Measurements from ENCODE around the gene CCR6.

Gene CCR6

GRCh38 chr6:167099707-167100106 lies 23.2 kb upstream of the CCR6 start:
- no peak for DNase-seq

DNA sequence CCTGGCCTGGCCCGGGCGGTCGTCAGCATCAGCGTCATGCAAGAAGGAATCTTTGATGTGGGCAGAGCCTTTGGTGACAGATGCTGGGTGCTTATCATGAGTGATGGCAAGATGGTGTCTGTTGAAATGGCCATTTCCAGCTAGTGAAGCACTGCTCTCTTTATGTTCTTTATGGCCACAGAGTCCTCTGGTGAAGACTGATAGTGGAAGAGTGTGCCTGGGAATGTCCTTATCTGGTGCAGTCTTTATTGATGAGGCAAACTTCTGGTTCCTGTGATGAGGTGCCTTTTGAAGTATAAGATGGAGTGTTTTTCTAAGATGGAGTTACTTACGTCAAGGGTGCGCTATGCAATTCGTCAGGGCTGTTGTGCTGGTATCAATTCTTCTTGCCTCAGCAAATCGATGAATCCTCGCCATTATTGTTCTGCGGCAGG lies 22.6 kb upstream of the CCR6 start:
- no peak for DNase-seq

GRCh38 chr6:167102318-167102717 lies 20.6 kb upstream of the CCR6 start:
- no peak for DNase-seq

DNA sequence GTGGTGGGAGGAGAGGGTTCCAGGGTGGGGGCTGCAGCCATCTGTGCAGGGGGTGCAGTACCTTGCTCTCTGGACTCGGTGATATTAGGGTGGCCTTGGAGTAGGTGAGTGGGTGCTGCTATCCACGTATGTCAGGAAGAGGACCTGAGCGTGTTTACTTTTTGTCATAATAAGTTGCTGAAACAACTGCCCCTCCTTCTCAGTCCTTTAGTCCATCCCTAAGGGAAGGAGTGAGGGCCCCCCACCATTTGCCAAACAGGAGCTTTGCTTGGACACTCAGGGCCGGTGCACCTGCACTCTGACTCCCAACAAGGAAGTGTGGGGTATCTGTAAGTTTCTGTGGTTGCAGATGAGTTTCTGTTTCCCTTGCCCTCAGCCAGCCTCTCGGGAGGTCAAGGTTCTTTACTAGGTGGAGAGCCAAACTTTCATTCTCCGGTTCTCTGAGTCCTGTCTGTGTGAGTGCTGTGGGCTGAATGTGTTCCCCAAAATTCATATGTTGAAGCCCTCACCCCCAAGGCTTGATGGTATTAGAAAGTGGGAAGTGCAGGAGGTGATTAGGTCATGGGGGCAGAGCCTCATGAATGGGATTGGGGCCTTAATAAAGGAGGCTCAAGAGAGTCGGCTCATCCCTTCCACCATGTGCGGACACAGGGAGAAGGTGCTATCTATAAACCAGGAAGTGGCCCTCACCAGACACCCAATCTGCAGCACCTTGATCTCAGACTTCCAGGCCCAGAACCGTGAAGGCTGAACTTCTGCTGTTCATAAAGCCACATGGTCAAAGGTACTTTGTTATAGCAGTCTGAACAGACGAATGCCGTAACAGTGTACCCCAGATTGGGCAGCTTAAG lies 19.6 kb upstream of the CCR6 start:
- no peak for DNase-seq

GRCh38 chr6:167104388-167104787 lies 18.5 kb upstream of the CCR6 start:
- no peak for DNase-seq

- no peak for DNase-seq
These were observed 17.8 kb upstream of the CCR6 start for GRCh38 chr6:167105060-167105459.

DNA sequence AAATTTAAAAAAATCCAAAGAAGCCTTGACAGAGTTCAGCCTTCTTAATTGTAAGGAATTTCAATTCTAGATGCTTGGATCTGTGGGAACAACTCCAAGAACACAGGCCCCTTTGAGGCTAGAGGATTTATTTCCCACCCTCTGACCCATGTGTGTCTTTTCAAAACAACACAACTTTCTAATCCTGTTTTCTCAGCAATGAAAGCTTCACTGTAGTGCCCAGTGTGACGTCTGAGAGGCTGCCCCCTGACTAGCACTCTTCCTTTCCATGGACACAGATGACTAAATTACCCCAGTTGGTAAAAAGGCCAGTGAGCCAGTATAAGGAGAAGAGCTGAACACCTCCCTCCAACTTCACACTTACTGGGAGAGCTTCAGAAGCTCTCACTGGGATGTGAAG lies 16.5 kb upstream of the CCR6 start:
- no peak for DNase-seq

DNA sequence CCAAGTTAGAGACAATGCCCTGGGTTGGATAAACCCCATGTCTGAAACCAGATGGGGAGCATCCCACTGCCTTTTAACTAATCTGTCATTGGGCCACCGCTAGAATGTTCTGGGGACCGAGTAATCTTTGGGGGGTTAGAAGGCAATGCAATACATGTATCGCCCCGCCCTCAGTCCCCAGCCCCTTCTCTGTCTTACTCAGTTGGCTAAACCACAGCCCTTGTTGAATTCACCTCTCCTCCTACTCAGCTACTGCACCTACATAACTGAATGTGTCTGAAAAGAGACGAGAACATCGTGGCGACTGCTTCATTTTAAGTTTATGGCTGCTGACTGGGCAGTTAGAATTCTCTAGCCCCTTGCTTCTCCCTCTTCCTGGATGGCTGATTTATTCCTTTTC lies 15.1 kb upstream of the CCR6 start:
- no peak for DNase-seq

DNA sequence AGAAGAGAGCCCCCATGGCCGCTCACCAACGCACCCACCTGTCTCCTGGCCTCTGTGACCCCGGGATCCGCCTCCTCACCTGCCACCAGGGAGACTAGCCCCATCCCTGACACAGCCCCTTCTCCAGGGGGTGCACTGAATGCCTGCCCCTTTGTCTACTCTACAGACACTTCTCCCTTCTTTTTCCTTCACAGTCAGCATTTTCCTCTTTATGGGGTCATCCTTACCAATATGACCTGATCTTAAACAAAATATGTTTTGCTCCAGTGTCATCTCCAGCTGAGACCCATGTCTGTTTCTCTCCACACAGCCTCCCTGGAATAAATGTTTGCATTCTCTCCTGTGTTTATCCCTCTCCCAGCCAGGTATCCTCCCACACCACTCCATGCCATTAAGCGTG lies 14.6 kb upstream of the CCR6 start:
- no peak for DNase-seq

DNA sequence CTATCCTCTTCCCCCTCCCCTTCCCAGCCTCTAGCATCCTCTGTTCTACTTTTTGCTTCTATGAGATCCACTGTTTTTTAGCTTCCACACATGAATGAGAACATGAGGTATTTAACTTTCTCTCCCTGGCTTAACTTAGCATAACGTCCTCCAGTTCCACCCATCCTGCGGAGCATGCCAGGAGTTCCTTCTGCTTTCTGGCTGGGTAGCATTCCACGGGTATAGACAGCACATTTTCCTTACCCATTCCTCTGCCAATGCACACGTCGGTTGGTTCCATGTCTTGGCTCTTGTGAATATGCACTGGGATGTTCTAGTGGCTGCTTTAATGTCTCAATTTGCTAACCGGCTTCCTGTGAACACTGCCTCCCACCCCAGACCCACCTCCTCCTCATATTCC lies 13.2 kb upstream of the CCR6 start:
- no peak for DNase-seq

GRCh38 chr6:167111597-167111996 lies 11.3 kb upstream of the CCR6 start:
- no peak for DNase-seq

- DNase-seq: no peak
These were observed 10.5 kb upstream of the CCR6 start for GRCh38 chr6:167112421-167112820.

DNA sequence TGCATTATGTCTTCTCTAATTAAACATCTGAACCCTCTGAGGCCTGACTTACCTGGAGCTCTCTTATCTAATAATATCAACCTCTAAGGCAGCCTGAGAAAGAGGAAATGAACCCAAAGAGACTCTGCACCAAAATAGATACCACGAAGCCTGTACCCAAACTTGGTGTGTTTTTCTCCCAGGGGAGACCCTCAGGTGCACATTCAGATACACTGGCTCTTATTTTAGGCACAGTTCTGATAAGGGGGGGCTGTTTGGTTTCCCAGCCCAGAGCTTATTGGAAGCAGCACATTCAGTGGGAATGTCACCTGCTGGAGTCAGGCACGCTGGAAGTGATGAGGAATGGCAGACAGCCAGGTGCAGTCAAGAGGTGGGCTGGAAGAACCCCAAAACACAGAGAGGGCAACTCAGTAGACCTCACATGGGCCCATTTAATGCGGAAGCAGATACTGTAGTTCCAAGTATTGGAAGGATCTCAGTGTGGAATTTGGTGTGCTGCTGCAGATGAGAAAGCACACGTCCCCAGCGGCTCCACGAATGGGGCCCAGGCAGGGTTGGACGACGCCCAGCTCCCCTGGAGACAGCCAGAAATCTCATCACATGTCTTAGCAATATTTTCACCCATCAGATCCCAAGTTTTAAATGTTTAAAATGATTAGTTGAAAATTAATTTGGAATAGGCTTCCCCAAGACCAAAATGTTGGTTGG lies 9.7 kb upstream of the CCR6 start:
- no peak for DNase-seq

GRCh38 chr6:167113935-167114910 lies 8.7 kb upstream of the CCR6 start:
- DNase-seq: peak; percentile 60 to 73

- DNase-seq: no peak
These were observed 7.8 kb upstream of the CCR6 start for GRCh38 chr6:167115054-167115453.

DNA sequence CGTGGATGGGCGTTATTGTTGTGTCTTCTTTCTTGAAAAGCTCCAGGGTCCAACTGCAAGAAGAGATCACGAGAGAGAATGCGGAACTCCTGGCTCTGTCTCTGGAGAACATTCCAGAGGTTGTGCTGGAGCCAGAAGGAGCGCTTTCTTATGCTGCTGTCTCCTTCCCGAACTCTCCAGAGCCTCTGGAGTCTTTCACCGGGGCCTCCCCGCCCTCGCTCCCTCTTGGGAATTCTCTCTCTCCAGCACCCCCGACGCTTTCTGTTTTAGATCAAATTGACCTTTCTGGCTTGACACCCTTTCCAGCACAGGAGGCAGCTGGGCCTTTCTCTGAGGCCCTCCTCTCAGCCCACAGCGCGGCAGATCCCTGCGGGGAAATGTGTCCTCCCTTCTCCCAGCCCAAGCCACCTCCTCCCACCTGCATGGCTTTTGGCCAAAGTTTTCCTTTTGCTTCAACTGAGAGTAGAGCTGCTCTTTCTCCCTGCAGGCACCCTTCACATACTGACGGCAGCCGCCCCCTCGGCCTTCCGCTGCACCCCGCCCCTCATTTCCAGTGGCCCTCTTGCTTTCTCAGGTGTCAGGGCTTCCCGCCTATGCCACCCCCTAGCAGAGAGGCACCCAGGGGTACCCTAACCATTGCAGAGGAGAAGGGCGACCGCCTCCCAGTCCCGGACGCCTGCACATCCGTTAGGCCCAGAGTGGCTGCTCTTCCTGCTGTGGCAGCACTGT lies 6.6 kb upstream of the CCR6 start:
- no peak for DNase-seq

- DNase-seq: no peak
These were observed 6.1 kb upstream of the CCR6 start for GRCh38 chr6:167116838-167117228.

- no peak for DNase-seq
These were observed 4.9 kb upstream of the CCR6 start for GRCh38 chr6:167118006-167118405.

- DNase-seq: no peak
These were observed 4.1 kb upstream of the CCR6 start for GRCh38 chr6:167118839-167119238.

DNA sequence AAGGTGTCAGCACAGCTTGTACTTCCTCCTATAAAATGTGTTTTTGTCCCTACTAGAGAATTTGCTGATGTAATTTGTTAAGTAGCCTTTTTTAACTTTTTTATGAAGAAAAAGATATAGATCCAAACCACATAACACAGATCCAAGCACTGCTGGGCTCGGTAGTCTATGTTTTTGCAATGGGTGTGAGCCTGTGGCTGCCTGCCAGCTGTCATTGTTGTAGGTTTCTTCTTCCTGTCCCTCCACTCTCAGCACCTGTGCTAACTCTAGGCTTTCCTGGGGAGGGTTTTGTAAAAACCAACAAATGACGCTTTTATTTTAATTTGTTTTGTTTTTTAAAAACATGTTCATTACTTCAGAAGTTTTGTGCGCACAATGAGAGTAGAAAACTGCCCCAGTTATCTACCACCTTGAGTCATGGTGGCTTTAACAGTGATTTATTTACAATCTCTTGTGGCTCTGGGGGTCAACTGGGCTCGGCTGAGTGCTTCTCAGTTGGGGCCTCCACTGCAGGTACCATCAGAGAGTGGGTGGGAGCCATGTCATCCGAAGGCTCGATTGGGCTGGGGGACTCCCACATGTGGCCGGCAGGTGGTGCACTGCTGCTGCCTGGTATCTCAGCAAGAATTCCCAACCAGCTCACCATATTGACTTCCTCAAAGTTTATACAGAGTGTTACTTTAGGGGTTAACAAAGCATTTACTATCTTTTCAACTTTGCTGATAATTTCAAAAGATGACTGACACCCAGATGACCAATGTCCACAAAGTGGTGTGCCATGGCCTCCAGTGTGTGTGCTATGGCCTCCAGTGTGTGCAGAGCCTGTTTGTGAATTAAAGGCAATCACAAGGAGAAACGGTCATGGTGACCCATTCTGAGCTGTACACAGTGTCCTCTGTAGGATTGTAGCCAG lies 3.0 kb upstream of the CCR6 start:
- peak in 1 of 2 experiments; percentile 34 for DNase-seq

- DNase-seq: no peak
These were observed 2.4 kb upstream of the CCR6 start for GRCh38 chr6:167120583-167120903.

Data from activated T-cell treated with anti-CD3 and anti-CD28 coated beads, Interleukin-2, amount 50 U/mL, for 48 hours (primary cell).